ENCODE data around the gene HTR2A.
A peak's percentile ranks its signal among the peaks of the same experiment; 100 is the strongest.

Gene HTR2A

GRCh38 chr13:46896341-46897137, at the start of gene HTR2A:
TSS of gene HTR2A (minus strand) at chr13:46897053. CDS start at chr13:46895906, 1,147 bp downstream.
- FAIRE-seq (no peak), DNase-seq (ENCODE audit: insufficient read length, low spot score) (no peak)

- FAIRE-seq: no peak
These were observed 39.7 kb upstream of the HTR2A start for GRCh38 chr13:46936525-46936924.

GRCh38 chr13:46934749-46935148, 37.9 kb upstream of the HTR2A start:
- FAIRE-seq: no peak
- DNase-seq (ENCODE audit: insufficient read length, low spot score): no peak

More at GRCh38 chr13:46936525-46936924, 39.7 kb upstream of the HTR2A start:
- DNase-seq (ENCODE audit: insufficient read length, low spot score): no peak

- no peak for FAIRE-seq
- no peak for DNase-seq (ENCODE audit: insufficient read length, low spot score)
These were observed 30.2 kb upstream of the HTR2A start for GRCh38 chr13:46926916-46927590.

GRCh38 chr13:46925486-46925885, 28.6 kb upstream of the HTR2A start:
- no peak for FAIRE-seq
- DNase-seq (ENCODE audit: insufficient read length, low spot score): no peak

- FAIRE-seq (no peak), DNase-seq (ENCODE audit: insufficient read length, low spot score) (no peak)
These were observed 17.5 kb upstream of the HTR2A start for GRCh38 chr13:46914341-46914740.

- FAIRE-seq (no peak), DNase-seq (ENCODE audit: insufficient read length, low spot score) (no peak)
These were observed 16.9 kb upstream of the HTR2A start for GRCh38 chr13:46913757-46914156.

GRCh38 chr13:46909042-46909441, 12.2 kb upstream of the HTR2A start:
- FAIRE-seq (no peak), DNase-seq (ENCODE audit: insufficient read length, low spot score) (no peak)

GRCh38 chr13:46908501-46908900, 11.6 kb upstream of the HTR2A start:
- FAIRE-seq: no peak

GRCh38 chr13:46906405-46906804, 9.6 kb upstream of the HTR2A start:
- DNase-seq (ENCODE audit: insufficient read length, low spot score) (no peak), FAIRE-seq (peak; percentile 23)

More at GRCh38 chr13:46908501-46908900, 11.6 kb upstream of the HTR2A start:
- DNase-seq (ENCODE audit: insufficient read length, low spot score): no peak

- no peak for DNase-seq (ENCODE audit: insufficient read length, low spot score)
- FAIRE-seq: no peak
These were observed 8.4 kb upstream of the HTR2A start for GRCh38 chr13:46905249-46905648.

- FAIRE-seq (no peak), DNase-seq (ENCODE audit: insufficient read length, low spot score) (no peak)
These were observed 6.9 kb upstream of the HTR2A start for GRCh38 chr13:46903748-46904147.

- no peak for FAIRE-seq
- DNase-seq (ENCODE audit: insufficient read length, low spot score): no peak
These were observed 4.9 kb upstream of the HTR2A start for GRCh38 chr13:46901721-46902120.

- no peak for FAIRE-seq
- no peak for DNase-seq (ENCODE audit: insufficient read length, low spot score)
These were observed 2.9 kb upstream of the HTR2A start for GRCh38 chr13:46899801-46900200.

- DNase-seq (ENCODE audit: insufficient read length, low spot score): no peak
These were observed 1.5 kb downstream of the HTR2A start for GRCh38 chr13:46895381-46895780.

GRCh38 chr13:46894568-46894967, 2.3 kb downstream of the HTR2A start:
- no peak for FAIRE-seq

More at GRCh38 chr13:46895381-46895780, 1.5 kb downstream of the HTR2A start:
- no peak for FAIRE-seq

GRCh38 chr13:46893798-46894560, 2.9 kb downstream of the HTR2A start:
- FAIRE-seq: peak; percentile 69

More at GRCh38 chr13:46894568-46894967, 2.3 kb downstream of the HTR2A start:
- no peak for DNase-seq (ENCODE audit: insufficient read length, low spot score)

GRCh38 chr13:46893221-46893740, 3.6 kb downstream of the HTR2A start:
- FAIRE-seq: no peak
- no peak for DNase-seq (ENCODE audit: insufficient read length, low spot score)

More at GRCh38 chr13:46893798-46894560, 2.9 kb downstream of the HTR2A start:
- DNase-seq (ENCODE audit: insufficient read length, low spot score): peak; percentile 67

GRCh38 chr13:46885018-46885417, 11.8 kb downstream of the HTR2A start:
- no peak for DNase-seq (ENCODE audit: insufficient read length, low spot score)
- no peak for FAIRE-seq

- DNase-seq (ENCODE audit: insufficient read length, low spot score) (no peak), FAIRE-seq (no peak)
These were observed 12.3 kb downstream of the HTR2A start for GRCh38 chr13:46884531-46884930.

- DNase-seq (ENCODE audit: insufficient read length, low spot score): no peak
- FAIRE-seq: no peak
These were observed 15.2 kb downstream of the HTR2A start for GRCh38 chr13:46881621-46882020.

Measured in GM19239 (cell line).